Stimulated activated CD4-positive, alpha-beta T cell treated with anti-CD3 and anti-CD28 coated beads, Interleukin-4, amount 100 ng/mL, for 1 hour (primary cell): ENCODE measurements around the gene LEP.
"Not testable (repeated sequence)": the region's sequence is repeated elsewhere in the genome, so short reads cannot be mapped to it uniquely, and the experiment has no call there.

Source experiments
- DNase-seq: peaks from one replicate; pipeline ENCODE4 v3.0.0-alpha.2; 2020

Gene LEP

DNA sequence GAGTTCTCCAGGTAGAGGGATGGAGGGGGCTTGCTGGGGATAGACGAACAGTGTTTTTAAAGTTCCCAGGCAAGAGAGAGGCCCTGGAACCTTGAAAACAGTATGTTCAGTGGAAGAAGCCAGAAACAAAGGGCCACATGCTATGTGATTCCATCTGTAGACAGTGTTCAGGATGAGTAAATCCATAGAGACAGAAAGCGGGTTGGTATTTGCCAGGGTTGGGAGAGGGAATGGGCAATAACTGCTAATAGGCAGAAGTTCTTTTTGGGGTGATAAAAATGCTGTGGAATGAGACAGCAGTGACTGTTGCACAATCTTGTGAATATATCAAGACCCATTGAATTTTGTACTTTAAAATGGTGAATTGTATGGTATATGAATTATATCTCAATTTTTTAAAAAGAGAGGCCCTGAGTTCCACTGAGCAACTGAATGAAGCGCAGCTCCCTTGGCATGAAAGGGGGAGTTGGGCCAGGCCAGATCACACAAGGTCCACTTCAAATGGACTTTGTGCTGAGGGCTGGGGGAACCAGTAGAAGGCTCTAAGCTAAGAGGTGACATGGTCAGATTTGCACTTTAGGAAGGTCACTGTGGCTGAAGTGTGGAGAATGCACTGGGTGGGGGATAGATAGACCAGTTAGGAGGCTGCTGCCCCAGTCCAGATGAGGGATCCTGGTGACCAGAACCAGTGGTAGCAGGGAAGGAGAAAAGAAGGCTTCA, 34.0 kb downstream of the LEP start:
- no peak for DNase-seq

DNA sequence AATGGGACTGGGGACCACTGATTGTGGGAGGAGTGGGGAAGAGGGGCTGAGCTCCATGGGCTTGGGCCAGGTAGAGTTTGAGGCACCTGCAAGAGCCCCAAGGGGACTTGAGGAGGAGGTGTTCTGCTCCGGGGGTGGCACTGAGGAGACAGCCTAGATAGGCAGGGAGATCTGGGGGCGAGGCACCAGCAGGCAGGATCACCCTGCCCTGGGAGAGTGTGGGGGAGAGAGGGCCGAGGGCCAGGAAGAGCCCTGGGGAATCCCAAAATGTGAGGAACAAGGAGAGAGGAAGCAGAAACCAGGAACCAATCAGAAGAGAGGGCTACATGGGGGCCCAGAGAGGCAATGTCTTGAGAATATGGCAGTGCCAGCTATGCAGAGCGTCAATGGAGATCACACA, 34.6 kb downstream of the LEP start:
- no peak for DNase-seq

DNA sequence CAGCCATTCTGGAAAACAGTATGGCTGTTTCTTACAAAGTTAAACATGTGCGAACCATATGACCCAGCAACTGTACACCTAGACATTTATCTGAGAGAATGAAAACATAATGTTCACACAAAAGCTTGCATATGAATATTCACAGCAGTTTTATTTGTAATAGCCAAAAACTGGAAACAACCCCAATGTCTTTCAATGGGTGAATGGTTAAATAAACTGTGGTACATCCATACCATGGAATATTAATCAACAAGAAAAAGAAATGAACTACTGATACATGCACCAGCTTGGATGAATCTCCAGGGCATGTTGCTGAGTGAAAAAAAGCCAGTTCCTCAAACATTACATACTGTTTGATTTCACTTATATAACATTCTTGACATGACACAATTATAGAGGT, 37.3 kb downstream of the LEP start:
- no peak for DNase-seq

DNA sequence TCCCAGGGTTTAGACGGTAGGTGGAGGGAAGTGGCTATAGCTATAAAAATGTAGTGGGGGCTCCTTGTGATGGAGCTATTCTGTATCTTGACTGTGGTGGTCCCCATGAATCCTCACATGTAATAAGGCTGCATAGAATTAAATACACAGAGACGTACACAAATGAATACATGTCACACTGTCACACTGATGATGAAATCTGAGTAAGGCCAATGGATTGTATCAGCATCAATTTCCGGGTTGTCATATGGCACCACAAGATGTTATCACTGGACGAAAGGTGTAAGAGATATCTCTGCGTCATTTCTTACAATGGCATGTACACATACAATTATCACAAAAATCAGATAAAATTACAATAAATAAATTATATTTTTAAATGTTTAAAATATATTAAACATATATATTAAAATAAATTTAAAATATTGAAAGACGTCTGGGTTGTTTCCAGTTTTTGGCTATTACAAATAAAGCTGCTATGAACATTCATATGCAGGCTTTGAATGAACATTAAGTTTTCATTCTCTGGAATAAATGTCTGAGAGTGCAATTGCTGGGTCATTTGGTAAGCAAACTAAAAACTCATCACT, 38.1 kb downstream of the LEP start:
- DNase-seq = no peak

DNA sequence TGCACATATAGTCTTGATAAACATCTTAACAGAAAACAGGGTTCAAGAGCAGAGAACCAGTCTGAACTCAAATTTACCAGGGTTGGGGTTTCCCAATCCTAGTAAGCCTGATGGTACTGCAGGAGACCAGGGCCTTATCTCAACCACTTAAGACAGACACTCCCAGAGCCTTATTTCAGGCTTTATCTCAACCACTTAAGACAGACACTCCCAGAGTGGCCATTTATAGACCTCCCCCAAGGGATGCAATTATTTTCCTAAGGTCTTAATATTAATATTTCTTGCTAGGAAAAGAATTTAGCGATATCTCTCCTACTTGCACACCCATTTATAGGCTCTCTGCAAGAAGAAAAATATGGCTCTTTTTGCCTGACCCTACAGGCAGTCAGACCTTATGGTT, 39.4 kb downstream of the LEP start:
- DNase-seq = not testable (repeated sequence)

DNA sequence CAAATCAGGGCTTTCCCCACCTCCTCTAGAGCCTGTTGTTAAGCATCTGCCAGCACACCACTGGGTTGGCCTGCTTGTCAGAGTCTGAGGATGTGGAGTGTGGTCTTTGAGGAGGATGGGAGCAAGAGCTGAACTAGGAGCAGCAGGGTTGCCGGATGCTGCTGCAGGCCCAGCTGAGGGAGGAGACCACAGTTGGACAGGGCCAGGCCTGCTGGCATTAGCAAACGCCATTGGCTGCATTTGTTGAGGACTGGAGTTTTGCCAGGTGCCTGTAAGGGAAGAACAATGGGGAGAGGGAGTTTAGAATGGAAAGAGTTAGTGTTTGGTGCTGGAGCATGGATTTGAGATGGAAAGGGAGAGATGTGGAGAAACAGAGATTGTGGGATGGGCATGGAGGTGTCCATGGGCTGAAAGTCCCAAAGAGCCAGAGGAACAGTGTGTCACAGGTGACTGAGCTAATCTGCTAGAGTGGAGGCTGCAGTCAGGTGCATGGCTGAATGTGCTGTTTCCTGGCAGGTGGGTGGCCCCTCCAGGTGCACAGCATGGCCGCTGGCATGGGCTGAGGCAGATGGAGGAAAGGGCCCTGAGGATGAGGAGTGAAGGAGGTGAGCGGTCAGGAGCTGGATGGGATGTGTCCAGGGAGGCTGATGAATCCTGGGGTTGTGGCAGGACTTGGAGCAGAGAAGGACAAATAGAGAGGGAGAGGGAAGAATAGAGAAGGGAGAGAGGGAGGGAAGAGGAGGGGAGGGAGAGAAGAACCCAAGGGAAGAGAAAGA, 40.7 kb downstream of the LEP start:
- no peak for DNase-seq

DNA sequence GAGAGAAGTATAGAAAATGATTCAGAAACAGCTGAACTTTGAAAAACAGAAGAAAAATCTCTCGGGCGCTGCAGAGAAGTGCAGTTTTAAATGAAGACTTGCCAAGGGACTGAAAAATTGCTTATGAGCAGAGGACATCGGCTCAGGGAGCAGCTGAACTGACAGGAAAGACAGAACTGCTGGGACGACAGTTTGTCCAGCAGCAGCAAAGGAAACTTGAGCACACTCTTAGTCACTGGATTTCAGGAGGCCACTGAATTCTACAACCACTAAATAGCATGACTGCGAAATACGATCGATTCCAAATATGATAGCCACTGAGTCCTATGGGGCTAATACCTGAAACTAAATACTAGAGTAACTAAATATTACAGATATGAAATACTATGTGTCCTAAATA, 43.0 kb downstream of the LEP start:
- DNase-seq = no peak

DNA sequence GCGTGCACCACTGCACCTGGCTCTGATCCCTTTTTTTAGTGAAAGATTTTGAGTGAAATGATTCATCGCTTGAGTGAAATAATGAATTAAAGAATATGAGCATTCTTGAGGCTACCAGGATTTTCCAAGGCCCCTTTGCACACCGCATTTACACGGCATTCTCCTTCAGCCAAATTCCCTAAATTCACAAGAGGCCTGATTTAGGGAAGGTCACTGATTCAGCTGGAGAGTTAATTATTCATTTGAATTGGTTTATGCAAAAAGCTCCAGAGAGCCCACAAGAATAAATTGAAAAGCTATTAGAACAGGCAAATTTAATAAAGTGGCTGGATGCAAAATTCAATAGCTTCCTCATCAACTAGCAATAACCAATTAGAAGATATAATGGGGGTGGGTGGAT, 46.5 kb downstream of the LEP start:
- no peak for DNase-seq

DNA sequence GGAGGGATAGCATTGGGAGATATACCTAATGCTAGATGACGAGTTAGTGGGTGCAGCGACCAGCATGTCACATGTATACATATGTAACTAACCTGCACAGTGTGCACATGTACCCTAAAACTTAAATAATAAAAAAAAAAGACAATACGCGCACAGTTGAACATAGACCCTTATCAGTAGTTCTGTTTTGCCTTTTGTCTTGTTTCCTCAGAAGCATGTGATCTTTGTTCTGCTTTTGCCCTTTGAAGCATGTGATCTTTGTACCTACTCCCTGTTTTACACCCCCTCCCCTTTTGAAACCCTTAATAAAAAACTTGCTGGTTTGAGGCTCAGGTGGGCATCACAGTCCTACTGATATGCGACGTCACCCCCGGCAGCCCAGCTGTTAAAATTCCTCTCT, 56.9 kb downstream of the LEP start:
- DNase-seq = not testable (repeated sequence)

DNA sequence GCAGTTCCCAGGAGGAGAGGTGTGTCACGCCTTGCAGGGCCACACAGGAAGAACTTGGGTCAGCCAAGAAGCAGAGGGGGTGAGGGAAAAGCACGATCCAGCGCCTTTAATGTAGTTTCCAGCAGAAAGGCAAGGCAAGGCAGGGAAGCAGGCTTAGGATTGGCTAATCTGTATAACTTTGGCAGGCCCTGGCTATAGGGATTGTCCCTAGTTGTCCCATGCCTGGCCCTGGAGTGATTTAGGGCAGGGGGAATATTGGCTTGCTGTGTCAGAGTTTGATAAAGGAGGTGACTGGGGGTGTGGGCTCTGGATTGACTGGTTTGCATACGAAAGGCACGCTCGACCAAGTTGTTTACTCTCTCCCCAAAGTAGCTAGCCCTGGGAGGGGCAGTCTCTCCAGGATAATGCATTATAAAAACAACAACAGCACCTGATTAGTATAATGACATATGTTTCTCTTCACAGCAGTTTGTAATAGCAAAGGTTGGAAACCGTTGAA, 58.1 kb downstream of the LEP start:
- no peak for DNase-seq

DNA sequence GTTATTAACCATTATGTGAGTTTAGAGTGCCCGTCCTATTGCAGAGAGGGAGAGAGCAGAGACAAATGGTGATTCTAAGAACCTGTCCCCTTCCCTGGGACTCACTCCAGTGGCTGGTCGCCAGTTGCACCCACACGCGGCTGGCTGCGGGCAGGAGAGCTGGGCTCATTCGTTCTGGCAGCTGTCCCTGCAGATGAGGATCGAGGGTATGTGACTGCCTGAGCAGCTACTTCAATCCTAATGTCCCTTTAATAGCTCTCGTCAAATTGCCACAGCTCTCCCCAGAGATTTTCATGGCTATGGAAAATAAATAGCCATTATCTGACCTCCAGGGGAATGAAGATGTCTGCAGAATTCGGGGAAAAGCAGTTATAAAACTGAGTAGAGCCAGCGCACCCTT, 61.1 kb downstream of the LEP start:
- no peak for DNase-seq

DNA sequence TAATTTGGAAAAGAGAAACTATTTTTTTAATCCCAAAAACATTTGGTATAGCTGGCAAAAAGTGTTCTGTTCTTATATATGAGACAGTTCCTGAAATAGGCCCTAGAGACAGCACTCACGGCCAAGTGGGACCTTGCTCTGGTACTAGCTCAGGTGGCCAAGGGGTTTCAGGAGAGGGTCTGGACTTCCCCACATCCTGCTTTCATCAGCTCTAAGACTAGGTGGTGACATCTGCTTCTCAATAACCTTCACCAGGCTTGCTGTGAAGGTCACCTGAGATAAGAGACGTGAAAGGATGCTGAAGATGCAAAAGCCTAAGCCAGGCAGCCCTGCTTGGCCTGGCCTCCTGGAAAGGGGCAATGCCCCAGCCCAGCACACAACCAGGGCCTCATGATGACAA, 62.1 kb downstream of the LEP start:
- no peak for DNase-seq

DNA sequence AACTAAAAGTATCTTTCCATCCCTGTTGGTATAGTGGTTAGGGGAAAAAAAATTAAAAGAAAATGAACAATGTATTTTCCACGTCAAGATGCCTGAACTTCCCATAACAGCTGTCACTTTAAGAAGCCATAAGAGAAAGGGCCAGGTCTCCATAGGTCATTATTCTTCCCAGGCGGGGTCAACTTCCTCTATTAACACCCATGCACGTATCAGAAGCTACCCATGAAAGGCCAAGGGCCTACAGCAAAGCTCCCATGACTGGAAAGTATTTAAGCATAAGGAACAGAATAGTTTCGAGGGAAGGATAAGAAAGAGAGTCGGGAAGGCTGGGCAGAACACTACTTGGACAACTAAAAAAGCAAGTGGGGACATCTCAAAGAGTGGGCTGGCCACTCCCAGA, 62.6 kb downstream of the LEP start:
- no peak for DNase-seq

DNA sequence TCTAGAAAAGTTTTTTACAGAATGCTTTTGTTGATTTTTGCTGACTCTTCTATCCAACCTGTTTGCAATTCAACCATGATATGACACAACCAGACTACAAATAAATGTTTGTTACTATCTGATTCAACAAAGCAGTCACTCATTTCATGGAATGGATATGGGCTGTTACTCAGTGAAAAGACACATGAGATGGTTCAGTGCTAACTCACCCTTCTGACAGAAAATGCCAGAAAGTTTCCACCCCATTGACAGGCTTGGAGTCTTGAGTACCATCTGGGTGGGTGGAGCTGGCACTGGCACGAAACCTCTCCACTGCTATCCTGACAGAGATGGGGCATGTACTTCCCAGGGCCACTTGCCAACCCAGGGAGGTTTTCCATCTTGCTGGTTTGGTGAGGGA, 63.1 kb downstream of the LEP start:
- DNase-seq = no peak

DNA sequence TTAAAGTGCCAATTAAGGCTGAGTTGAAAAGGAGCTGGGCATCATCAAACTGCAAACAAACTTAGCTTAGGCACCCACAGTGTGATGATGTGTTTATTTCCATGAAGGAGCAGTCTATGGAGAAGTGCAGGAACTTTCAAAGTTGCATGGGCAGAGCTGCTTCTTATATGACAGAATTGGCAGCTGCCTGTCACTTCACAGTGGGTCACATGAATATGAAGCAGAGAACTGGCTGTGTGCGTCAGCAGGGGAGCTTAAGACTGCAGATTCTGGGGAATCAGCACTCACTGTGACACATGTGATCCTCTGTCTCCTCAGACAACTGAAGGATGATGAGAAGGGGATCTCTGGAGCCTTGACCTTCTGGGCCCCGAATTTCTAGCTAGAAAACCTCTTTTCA, 66.0 kb downstream of the LEP start:
- no peak for DNase-seq
